Stomach (tissue), 9 donors: ENCODE measurements around the gene TXNDC2. TPM values are rescaled to one million over a fixed set of nuclear protein-coding genes. Genes with fewer than 3 reads are reported as not detected.

Experiments
- DNase-seq, 2 donors: peaks; one replicate each; pipeline versions ENCODE4 v3.0.0 to v3.0.0-alpha.2; 2013 to 2019
- H3K27ac ChIP-seq, 5 donors: fragments of 200-600 bp in 4 of 5; sonication (generic) in 4 of 5; one replicate each; pipeline ENCODE4 v1.5.1; 2013 to 2019; ENCODE audit warnings: mild to moderate bottlenecking in 1 of 5, moderate library complexity in 1 of 5
- H3K27me3 ChIP-seq, 3 donors: fragments of 200-600 bp; sonication (generic); one replicate each; pipeline ENCODE4 v1.5.1; 2017 to 2019; ENCODE audit warnings: mixed run types in 1 of 3
- H3K36me3 ChIP-seq, 4 donors: fragments of 200-600 bp; sonication (generic); 1 replicate in 3 of 4; 2 replicates in 1 of 4; pipeline ENCODE4 v1.5.1; 2016 to 2019
- H3K4me1 ChIP-seq, 4 donors: fragments of 200-600 bp; sonication (generic); one replicate each; pipeline ENCODE4 v1.5.1; 2016 to 2019
- H3K4me3 ChIP-seq, 4 donors: fragments of 200-600 bp; sonication (generic) in 3 of 4; one replicate each; pipeline ENCODE4 v1.5.1; 2016 to 2019; ENCODE audit warnings: mild to moderate bottlenecking in 1 of 4
- H3K9me3 ChIP-seq, 4 donors: fragments of 200-600 bp; sonication (generic); one replicate each; pipeline ENCODE4 v1.5.1; 2016 to 2019
- EP300 ChIP-seq: sonication (generic); formaldehyde crosslinking; IDR thresholded peaks from one replicate; pipeline ENCODE4 v1.6.1; 2017; ENCODE audit warnings: antibody characterized with exemption
- POLR2A ChIP-seq, 4 donors: fragments of 450-650 bp; IDR thresholded peaks; one replicate each; pipeline ENCODE4 v1.6.1; 2016; ENCODE audit warnings: antibody characterized with exemption in 4 of 4, control low read depth in 2 of 4, mild to moderate bottlenecking in 1 of 4, moderate library complexity in 1 of 4
- POLR2AphosphoS5 ChIP-seq, 3 donors: sonication (generic); formaldehyde crosslinking; IDR thresholded peaks; one replicate each; pipeline ENCODE4 v1.6.1; 2016; ENCODE audit warnings: antibody characterized with exemption in 3 of 3
- WGBS, 5 donors: extraction: QIAGEN DNeasy Blood & Tissue Kit in 3 of 5; methylation state at CpG; one replicate each; pipeline versions ENCODE4 v1.1.5 to v1.1.7; 2013 to 2018; 5-methylcytosine and 5-hydroxymethylcytosine counted together
- intact Hi-C: fragments of 100-400 bp; cut with DNase I; formaldehyde crosslinking; loops from one replicate; pipeline ENCODE4 v1.15.1; 2023; ENCODE audit warnings: low total_unique reads
- polyA plus RNA-seq, 3 donors: library from polyadenylated mRNA; stranded (reverse); fragments of 200-250 nt; gene quantifications; one replicate each; pipeline ENCODE4 v1.2.3, GENCODE V29; 2013
- total RNA-seq, 5 donors: library from RNA; depleted of rRNA; stranded (reverse); fragments of >200 nt; gene quantifications; one replicate each; pipeline versions ENCODE4 v1.1.0 to v1.2.3, GENCODE V29; 2014 to 2016
- TF ChIP-seq, protein P1 (sequence below), 7 experiments: fragments of 450-650 bp in 4 of 7; fragments of 200-600 bp in 3 of 7; sonication (generic) in 3 of 7; IDR thresholded peaks; one replicate each; pipeline ENCODE4 v1.5.1; 2016 to 2019; ENCODE audit warnings: antibody characterized with exemption in 7 of 7, control low read depth in 2 of 7, mild to moderate bottlenecking in 1 of 7
- donor health status: healthy with polysubstance abuse.
- donor health status: Bipolar disorder and iron deficiency.
- donor health status: healthy.

The TXNDC2 gene
- total and polyA plus RNA-seq, 8 donors = 0.18 TPM; not detected in 7

DNA sequence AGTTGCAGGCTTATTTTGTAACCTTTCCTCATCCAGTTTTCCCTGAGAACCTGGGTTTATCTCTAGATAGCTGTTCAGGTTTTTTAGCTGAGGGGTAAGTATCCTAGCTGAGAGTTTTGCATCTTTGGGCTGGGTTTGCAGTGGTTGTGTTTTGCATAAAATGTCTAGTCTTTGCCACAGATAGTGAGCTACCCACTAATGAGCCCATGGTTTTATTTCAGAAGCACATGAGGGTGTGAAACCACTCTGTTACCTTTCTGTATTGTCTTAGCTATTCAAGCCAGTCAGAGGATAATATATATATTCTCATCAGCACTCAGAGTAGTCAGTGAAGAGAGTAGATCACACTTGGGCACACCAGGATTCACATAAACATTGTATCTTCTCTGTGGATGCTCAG is 24.6 kb upstream of the TXNDC2 start:
- intact Hi-C loops = no loop called here
- Histone ChIP-seq H3K27me3 (no peaks in the 10 kb centered on the region), H3K4me3 (no peak overlapping the region), H3K9me3 (peaks cover 4 to 11% (median 7%) of the 10 kb centered on the region in 4 donors), H3K27ac (no peak overlapping the region), H3K36me3 (peaks cover 0 to 21% (median 7%) of the 10 kb centered on the region in 4 donors), H3K4me1 (peaks cover 9 to 12% (median 11%) of the 10 kb centered on the region in 4 donors)
- TF ChIP-seq POLR2AphosphoS5 (IDR thresholded peaks at IDR 0.05) = no peak
- no peak for TF ChIP-seq POLR2A (IDR thresholded peaks at IDR 0.05)
- no peak for TF ChIP-seq EP300
- TF ChIP-seq, protein P1, sequence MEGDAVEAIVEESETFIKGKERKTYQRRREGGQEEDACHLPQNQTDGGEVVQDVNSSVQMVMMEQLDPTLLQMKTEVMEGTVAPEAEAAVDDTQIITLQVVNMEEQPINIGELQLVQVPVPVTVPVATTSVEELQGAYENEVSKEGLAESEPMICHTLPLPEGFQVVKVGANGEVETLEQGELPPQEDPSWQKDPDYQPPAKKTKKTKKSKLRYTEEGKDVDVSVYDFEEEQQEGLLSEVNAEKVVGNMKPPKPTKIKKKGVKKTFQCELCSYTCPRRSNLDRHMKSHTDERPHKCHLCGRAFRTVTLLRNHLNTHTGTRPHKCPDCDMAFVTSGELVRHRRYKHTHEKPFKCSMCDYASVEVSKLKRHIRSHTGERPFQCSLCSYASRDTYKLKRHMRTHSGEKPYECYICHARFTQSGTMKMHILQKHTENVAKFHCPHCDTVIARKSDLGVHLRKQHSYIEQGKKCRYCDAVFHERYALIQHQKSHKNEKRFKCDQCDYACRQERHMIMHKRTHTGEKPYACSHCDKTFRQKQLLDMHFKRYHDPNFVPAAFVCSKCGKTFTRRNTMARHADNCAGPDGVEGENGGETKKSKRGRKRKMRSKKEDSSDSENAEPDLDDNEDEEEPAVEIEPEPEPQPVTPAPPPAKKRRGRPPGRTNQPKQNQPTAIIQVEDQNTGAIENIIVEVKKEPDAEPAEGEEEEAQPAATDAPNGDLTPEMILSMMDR (IDR thresholded peaks at IDR 0.05) = no peak
- no peak for DNase-seq

DNA sequence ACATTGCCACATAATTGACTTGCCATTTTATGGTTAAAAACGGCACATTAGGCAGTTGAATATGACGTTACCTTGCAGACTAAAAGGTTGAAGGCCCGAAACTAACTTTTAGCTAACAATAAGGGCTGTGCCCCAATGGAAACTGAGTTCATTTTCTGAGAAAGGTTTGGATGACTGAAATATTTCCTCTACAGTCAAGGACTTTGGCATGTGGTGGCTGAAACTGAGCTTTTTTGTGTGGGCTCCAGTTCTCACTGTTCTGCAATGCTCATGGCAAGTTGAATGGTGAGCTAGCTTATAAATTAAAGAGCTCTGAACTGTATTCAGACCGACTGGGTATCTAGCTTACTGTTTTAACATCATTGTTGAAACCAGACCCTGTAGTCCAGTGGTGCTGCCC is 23.8 kb upstream of the TXNDC2 start:
- intact Hi-C loops = no loop called here
- H3K4me3 ChIP-seq = no peak overlapping the region

DNA sequence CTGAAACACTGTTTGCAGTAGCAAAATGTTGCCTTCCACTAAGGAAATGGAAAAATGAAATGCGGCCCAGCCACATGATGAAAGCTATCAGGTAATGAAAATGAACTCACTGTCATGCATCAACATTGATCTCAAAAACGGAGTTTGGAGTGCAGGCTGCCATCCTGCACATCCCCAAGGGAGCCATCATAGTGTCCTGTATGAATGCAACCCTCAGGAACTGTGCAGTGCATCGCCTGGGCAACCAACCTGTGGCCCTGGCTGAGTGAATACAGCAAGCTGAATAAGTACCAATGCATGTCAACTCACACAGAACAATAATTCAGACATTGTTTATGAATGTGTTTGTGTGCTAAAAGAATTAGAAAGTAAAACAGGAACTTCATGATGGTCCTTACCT is 23.1 kb upstream of the TXNDC2 start:
- no peak for DNase-seq
- TF ChIP-seq POLR2A (IDR thresholded peaks at IDR 0.05) = no peak
- no peak for TF ChIP-seq EP300
- TF ChIP-seq, protein P1 (IDR thresholded peaks at IDR 0.05) = no peak
- no peak for TF ChIP-seq POLR2AphosphoS5 (IDR thresholded peaks at IDR 0.05)
- no peaks in the 10 kb centered on the region for H3K27me3 ChIP-seq
- WGBS, 5 donors = 63 to 84% (median 65%) methylated on average over 3 of the region's 3 CpGs
- peaks cover 0 to 21% (median 7%) of the 10 kb centered on the region in 4 donors for H3K36me3 ChIP-seq
- no peak overlapping the region for H3K27ac ChIP-seq
- H3K4me3 ChIP-seq = no peak overlapping the region
- no peaks in the 10 kb centered on the region for H3K4me1 ChIP-seq
- peaks cover 4 to 16% (median 7%) of the 10 kb centered on the region in 4 donors for H3K9me3 ChIP-seq
- intact Hi-C loops = no loop called here

More for the DNA sequence above, 23.8 kb upstream of the TXNDC2 start:
- H3K9me3 ChIP-seq = peaks cover 4 to 16% (median 7%) of the 10 kb centered on the region in 4 donors
- TF ChIP-seq POLR2A (IDR thresholded peaks at IDR 0.05) (no peak), POLR2AphosphoS5 (IDR thresholded peaks at IDR 0.05) (no peak), EP300 (no peak)
- TF ChIP-seq, protein P1 (IDR thresholded peaks at IDR 0.05) = no peak
- H3K27me3 ChIP-seq = no peaks in the 10 kb centered on the region
- H3K27ac ChIP-seq = no peak overlapping the region
- peaks cover 1 to 4% (median 3%) of the 10 kb centered on the region in 4 donors for H3K4me1 ChIP-seq
- DNase-seq = no peak
- 68 to 84% (median 81%) methylated on average over 4 of the region's 4 CpGs for WGBS, 5 donors
- peaks cover 0 to 21% (median 7%) of the 10 kb centered on the region in 4 donors for H3K36me3 ChIP-seq

DNA sequence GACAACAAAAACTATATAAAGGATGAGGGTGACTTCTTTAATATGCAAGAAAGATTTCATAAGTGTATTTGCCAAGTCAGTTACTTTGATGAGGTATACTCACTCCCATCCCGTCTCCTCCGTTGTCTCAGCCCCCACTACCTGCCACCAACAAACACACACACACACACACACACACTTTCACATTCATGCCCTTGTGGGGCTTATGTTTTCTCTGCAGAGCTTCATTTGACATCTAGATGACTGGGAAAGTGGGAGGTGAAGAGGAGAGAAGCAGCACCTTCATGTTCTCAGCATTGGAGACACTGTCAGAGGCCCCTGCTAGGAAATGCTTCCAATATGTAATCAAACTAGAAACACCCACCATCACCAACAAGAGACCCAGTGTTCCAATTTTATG is 22.5 kb upstream of the TXNDC2 start:
- peaks cover 0 to under 1% (median 0%) of the 10 kb centered on the region in 4 donors for H3K4me1 ChIP-seq
- intact Hi-C loops = no loop called here
- H3K27ac ChIP-seq = no peak overlapping the region
- no peaks in the 10 kb centered on the region for H3K27me3 ChIP-seq
- 37 to 91% (median 72%) methylated on average over 2 of the region's 2 CpGs for WGBS, 5 donors
- no peak for TF ChIP-seq POLR2AphosphoS5 (IDR thresholded peaks at IDR 0.05)
- TF ChIP-seq, protein P1 (IDR thresholded peaks at IDR 0.05) = no peak
- no peak for TF ChIP-seq EP300
- TF ChIP-seq POLR2A (IDR thresholded peaks at IDR 0.05) = no peak
- H3K9me3 ChIP-seq = peaks cover 4 to 16% (median 7%) of the 10 kb centered on the region in 4 donors
- DNase-seq = no peak
- peaks cover 0 to 21% (median 7%) of the 10 kb centered on the region in 4 donors for H3K36me3 ChIP-seq
- H3K4me3 ChIP-seq = no peak overlapping the region
